ENCODE results near the gene SPOCK1. TPM values are rescaled to one million over a fixed set of nuclear protein-coding genes. Genes with fewer than 3 reads are reported as not detected.

SPOCK1 gene
- total and polyA plus RNA-seq, 2 experiments from 2014 or later = 5.6 to 10.1 TPM

DNA sequence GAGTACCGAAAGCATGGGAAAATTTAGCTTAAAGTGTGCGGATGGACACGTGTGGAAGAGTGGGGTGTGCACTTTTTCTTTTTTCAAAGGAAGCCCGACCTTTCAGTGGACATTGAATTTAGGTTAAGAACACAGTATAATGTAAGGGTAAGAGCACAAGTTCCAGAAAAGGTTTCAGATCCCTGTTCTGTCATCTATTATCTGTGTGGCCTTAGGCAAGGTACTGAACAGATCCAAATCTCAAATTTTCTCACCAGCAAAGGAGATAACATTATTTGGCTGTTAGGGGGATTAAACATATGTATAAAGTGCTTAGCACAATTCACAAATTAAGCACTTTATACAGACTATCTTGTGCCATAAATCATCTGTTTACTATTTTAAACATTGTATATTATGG is 441.0 kb downstream of the SPOCK1 start:
- no peaks in the 10 kb centered on the region for H4K20me1 ChIP-seq (ENCODE audit: insufficient read depth, poor library complexity, severe bottlenecking)
- H3K4me1 ChIP-seq (ENCODE audit: insufficient read depth) = no peaks in the 10 kb centered on the region
- DNase-seq (ENCODE audit: low spot score) = no peak
- H3K4me3 ChIP-seq = no peak overlapping the region
- no peaks in the 10 kb centered on the region for H3K9me2 ChIP-seq (replicated peaks; ENCODE audit: insufficient read depth)
- no peaks in the 10 kb centered on the region for H3K79me2 ChIP-seq
- TF ChIP-seq EZH2 (IDR thresholded peaks at IDR 0.05; ENCODE audit: borderline replicate concordance) (no peak), EZH2phosphoT487 (IDR thresholded peaks at IDR 0.05; ENCODE audit: low read depth, severe bottlenecking, unreplicated experiment) (no peak)
- TF ChIP-seq, protein P1, sequence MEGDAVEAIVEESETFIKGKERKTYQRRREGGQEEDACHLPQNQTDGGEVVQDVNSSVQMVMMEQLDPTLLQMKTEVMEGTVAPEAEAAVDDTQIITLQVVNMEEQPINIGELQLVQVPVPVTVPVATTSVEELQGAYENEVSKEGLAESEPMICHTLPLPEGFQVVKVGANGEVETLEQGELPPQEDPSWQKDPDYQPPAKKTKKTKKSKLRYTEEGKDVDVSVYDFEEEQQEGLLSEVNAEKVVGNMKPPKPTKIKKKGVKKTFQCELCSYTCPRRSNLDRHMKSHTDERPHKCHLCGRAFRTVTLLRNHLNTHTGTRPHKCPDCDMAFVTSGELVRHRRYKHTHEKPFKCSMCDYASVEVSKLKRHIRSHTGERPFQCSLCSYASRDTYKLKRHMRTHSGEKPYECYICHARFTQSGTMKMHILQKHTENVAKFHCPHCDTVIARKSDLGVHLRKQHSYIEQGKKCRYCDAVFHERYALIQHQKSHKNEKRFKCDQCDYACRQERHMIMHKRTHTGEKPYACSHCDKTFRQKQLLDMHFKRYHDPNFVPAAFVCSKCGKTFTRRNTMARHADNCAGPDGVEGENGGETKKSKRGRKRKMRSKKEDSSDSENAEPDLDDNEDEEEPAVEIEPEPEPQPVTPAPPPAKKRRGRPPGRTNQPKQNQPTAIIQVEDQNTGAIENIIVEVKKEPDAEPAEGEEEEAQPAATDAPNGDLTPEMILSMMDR (IDR thresholded peaks at IDR 0.05; ENCODE audit: poor library complexity) = no peak
- H3K27ac ChIP-seq = no peak overlapping the region
- H3K36me3 ChIP-seq (replicated peaks; ENCODE audit: insufficient read depth, low read depth) = no peaks in the 10 kb centered on the region
- H3K4me2 ChIP-seq = no peak overlapping the region
- no peak overlapping the region for H2AFZ ChIP-seq
- H3K27me3 ChIP-seq = no peaks in the 10 kb centered on the region
- no peaks in the 10 kb centered on the region for H3K9me3 ChIP-seq (ENCODE audit: low read depth)
- 80% methylated on average over 4 of the region's 4 CpGs for WGBS (ENCODE audit: low lambda C conversion rate, missing lambda C conversion rate)

GRCh38 chr5:137056676-137057075 is 442.4 kb downstream of the SPOCK1 start:
- H3K4me2 ChIP-seq = no peak overlapping the region
- TF ChIP-seq EZH2 (IDR thresholded peaks at IDR 0.05; ENCODE audit: borderline replicate concordance) (no peak), EZH2phosphoT487 (IDR thresholded peaks at IDR 0.05; ENCODE audit: low read depth, severe bottlenecking, unreplicated experiment) (no peak)
- TF ChIP-seq, protein P1 (IDR thresholded peaks at IDR 0.05; ENCODE audit: poor library complexity) = no peak
- no peaks in the 10 kb centered on the region for H3K9me2 ChIP-seq (replicated peaks; ENCODE audit: insufficient read depth)
- 94% methylated on average over 2 of the region's 2 CpGs for whole genome bisulfite sequencing (ENCODE audit: low lambda C conversion rate, missing lambda C conversion rate)
- no peak overlapping the region for H2AFZ ChIP-seq
- no peaks in the 10 kb centered on the region for H3K27me3 ChIP-seq
- H3K9me3 ChIP-seq (ENCODE audit: low read depth) = no peaks in the 10 kb centered on the region
- no peak for DNase-seq (ENCODE audit: low spot score)
- no peaks in the 10 kb centered on the region for H3K4me1 ChIP-seq (ENCODE audit: insufficient read depth)
- no peaks in the 10 kb centered on the region for H4K20me1 ChIP-seq (ENCODE audit: insufficient read depth, poor library complexity, severe bottlenecking)
- no peaks in the 10 kb centered on the region for H3K36me3 ChIP-seq (replicated peaks; ENCODE audit: insufficient read depth, low read depth)
- H3K79me2 ChIP-seq = no peaks in the 10 kb centered on the region
- H3K27ac ChIP-seq = no peak overlapping the region
- H3K4me3 ChIP-seq = no peak overlapping the region

DNA sequence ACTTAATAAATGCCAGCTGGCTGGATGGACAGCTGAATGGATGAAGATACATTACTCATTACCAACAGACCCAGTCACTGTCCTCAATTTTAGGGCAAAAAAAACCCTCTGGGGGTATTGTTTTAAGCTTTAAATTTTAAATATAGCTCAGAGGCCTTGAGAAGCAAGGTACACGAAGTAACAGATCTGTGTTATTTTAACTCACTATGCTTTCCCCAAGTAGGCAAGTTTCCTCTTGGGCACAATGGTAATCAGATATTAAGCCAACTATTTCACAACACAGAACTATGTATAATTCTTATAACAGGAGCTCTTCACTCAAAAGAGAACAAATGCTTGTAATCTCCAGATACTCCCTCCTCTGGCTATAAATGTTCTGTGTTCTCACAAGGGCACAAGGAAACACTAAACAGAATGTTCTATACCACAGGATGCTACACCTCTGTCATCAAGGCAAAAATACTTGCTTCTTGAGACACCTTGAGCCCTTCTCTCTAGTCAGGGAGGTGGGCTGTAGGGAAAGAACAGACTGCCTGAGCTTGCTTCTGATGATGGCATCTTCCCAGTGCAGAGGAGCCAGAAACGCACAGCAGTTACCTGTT is 443.8 kb downstream of the SPOCK1 start:
- TF ChIP-seq, protein P1 (IDR thresholded peaks at IDR 0.05; ENCODE audit: poor library complexity) = no peak
- TF ChIP-seq EZH2 (IDR thresholded peaks at IDR 0.05; ENCODE audit: borderline replicate concordance) = no peak

More for the DNA sequence above, 443.8 kb downstream of the SPOCK1 start:
- H3K4me1 ChIP-seq (ENCODE audit: insufficient read depth) = no peaks in the 10 kb centered on the region
- no peak overlapping the region for H3K4me3 ChIP-seq
- H3K4me2 ChIP-seq = no peak overlapping the region
- no peaks in the 10 kb centered on the region for H3K36me3 ChIP-seq (replicated peaks; ENCODE audit: insufficient read depth, low read depth)
- 88% methylated on average over 2 of the region's 2 CpGs for WGBS (ENCODE audit: low lambda C conversion rate, missing lambda C conversion rate)
- H3K9me3 ChIP-seq (ENCODE audit: low read depth) = no peaks in the 10 kb centered on the region
- no peaks in the 10 kb centered on the region for H3K9me2 ChIP-seq (replicated peaks; ENCODE audit: insufficient read depth)
- no peaks in the 10 kb centered on the region for H3K27me3 ChIP-seq
- no peaks in the 10 kb centered on the region for H3K79me2 ChIP-seq
- DNase-seq (ENCODE audit: low spot score) = no peak
- no peak overlapping the region for H2AFZ ChIP-seq
- H4K20me1 ChIP-seq (ENCODE audit: insufficient read depth, poor library complexity, severe bottlenecking) = no peaks in the 10 kb centered on the region
- no peak overlapping the region for H3K27ac ChIP-seq

All from hepatocyte (in vitro differentiated cells).